ENCODE measurements around the gene USP6NL.

USP6NL gene

DNA sequence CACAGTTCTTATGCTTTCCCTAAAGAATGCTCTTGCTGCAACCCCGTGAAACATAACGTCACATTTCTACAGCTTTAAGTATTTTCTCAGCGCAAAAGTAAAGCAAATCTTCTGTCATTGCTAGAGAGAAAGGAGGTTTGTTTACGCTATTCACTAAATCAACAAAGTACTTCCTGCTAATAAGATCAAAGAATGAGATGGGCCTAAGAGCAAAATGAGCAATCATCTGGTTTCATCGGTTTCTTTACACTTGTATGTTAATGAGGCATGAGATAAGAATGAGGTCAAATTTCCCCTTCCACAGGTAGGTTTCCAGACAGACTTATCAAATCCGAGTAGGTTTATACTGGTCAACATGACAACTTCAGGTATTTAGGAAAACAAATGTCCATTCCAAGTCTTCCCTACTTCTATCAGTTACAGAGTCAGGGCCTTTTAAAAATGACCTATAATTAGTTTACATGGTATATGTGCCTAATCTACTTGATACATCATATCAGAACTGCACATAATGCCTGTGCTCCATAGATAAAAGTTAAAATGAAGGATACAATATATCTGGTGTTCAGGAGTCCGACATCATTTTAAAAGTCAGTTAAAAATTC is 8.4 kb downstream of the USP6NL start:
- no peak overlapping the region for H3K4me3 ChIP-seq (ENCODE audit: low read length)
- TF ChIP-seq, protein P1, sequence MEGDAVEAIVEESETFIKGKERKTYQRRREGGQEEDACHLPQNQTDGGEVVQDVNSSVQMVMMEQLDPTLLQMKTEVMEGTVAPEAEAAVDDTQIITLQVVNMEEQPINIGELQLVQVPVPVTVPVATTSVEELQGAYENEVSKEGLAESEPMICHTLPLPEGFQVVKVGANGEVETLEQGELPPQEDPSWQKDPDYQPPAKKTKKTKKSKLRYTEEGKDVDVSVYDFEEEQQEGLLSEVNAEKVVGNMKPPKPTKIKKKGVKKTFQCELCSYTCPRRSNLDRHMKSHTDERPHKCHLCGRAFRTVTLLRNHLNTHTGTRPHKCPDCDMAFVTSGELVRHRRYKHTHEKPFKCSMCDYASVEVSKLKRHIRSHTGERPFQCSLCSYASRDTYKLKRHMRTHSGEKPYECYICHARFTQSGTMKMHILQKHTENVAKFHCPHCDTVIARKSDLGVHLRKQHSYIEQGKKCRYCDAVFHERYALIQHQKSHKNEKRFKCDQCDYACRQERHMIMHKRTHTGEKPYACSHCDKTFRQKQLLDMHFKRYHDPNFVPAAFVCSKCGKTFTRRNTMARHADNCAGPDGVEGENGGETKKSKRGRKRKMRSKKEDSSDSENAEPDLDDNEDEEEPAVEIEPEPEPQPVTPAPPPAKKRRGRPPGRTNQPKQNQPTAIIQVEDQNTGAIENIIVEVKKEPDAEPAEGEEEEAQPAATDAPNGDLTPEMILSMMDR (conservative IDR thresholded peaks at IDR 0.05; ENCODE audit: low read depth, low read length), result no peak
- DNase-seq (ENCODE audit: low read depth), result no peak

DNA sequence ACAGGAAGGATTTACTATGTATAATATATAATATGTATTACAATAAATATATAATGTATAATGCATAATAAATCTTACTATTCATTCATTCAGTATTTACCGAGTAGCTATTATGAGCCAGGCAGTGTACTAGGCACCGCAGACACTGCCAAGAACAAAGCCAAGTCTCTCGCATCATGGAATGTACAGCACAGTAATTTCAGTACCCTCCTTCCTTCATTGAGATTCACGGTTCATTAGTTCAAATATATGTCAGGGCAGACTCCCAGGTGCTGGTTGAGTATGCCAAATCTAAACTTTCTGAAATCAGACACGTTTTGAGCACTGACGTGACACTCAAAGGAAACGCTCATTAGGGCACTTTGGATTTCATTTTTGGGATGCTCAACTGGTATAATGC is 9.1 kb downstream of the USP6NL start:
- TF ChIP-seq, protein P1 (conservative IDR thresholded peaks at IDR 0.05; ENCODE audit: low read depth, low read length), result no peak

DNA sequence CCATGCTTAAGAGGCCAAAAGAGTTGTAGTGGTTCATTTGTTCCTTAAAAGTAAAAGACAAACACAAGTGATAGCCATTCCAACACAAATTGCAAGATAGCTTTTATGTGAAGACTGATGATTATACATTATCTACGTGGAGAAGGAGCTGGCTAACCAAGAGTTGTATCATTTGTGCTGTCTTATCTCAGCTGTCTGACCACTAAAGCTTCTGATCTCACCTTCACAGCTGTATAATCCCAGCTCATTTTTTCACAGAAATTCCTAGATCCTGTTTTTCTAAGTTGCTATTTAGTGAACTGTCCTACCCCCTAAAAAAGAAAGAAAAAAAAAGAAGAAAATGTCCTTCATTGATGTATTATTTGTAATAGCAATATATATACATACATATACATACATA is 9.8 kb downstream of the USP6NL start:
- H3K4me3 ChIP-seq (ENCODE audit: low read length), result no peak overlapping the region
- TF ChIP-seq, protein P1 (conservative IDR thresholded peaks at IDR 0.05; ENCODE audit: low read depth, low read length), result no peak
- DNase-seq (ENCODE audit: low read depth), result no peak

More for the DNA sequence above, 9.1 kb downstream of the USP6NL start:
- no peak overlapping the region for H3K4me3 ChIP-seq (ENCODE audit: low read length)
- no peak for DNase-seq (ENCODE audit: low read depth)

DNA sequence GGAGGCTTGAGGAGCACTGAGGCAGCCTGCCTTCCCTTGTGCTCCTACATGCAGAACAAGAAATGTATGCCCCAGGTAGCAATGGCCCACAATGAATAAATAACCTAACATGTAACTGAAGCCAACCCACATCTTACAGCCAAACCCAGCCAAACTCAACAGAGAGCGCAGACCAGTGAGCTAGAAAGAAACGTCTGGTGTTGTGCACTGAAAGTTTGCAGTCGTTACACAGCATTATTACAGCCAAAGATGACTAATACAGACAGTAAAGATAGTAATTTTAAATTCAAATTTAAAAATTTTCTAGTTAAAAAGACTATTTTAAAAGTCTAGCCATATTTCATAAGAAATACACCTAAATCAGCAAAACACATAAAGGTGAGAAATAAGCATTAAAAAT is 11.2 kb downstream of the USP6NL start:
- no peak for DNase-seq (ENCODE audit: low read depth)
- H3K4me3 ChIP-seq (ENCODE audit: low read length), result no peak overlapping the region
- TF ChIP-seq, protein P1 (conservative IDR thresholded peaks at IDR 0.05; ENCODE audit: low read depth, low read length), result no peak

DNA sequence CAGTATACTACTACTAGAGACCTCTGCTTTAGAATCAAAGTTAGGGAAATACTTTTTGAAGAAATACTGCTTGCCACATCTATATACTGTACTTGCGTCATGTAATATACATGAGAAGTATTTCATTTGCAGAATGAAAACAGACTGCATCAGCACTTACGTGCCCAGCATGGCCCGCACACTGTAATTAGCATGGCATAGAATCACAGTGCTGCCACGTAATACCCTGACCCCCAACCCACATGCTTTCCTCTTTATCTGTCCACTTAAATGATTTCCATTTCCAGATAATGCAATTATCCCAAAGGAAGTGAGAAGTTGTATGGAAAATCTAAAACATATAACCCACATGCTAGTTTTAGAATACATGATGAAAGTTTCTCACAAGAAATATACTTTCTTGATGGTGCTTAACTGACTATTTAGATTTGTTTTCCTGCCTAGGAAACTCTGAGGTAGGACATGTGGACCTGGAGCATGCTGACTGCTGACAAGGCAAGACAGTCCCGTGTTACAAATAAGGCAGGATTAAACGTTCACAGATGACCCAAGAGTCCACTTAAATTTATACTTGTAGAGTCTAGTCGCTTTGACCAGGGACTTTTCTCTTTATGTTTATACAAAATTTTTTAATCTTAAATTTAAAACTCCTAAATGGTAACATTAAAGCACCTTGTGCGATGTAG is 12.6 kb downstream of the USP6NL start:
- DNase-seq (ENCODE audit: low read depth), result peak; percentile 39
- TF ChIP-seq, protein P1 (conservative IDR thresholded peaks at IDR 0.05; ENCODE audit: low read depth, low read length), result no peak
- no peak overlapping the region for H3K4me3 ChIP-seq (ENCODE audit: low read length)

DNA sequence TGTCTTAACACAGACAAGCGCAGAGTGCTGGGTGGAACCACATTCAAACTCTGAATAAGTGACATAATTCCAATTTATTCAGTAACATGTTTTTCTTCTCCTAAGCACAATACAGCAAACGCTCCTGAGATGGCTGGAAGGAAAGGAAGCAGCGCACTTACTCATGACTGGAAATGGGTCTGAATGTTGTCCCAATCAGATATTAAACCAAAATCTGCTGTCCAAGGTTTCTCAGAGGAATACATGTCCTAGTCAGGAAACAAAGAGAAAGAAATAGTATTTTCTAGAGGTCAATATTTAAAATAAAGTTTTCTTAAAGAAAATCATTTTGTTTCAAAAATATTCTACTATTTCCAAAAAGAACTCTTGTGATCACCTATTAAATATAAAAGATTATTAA is 14.0 kb downstream of the USP6NL start:
- no peak overlapping the region for H3K4me3 ChIP-seq (ENCODE audit: low read length)
- no peak for DNase-seq (ENCODE audit: low read depth)
- TF ChIP-seq, protein P1 (conservative IDR thresholded peaks at IDR 0.05; ENCODE audit: low read depth, low read length), result no peak

DNA sequence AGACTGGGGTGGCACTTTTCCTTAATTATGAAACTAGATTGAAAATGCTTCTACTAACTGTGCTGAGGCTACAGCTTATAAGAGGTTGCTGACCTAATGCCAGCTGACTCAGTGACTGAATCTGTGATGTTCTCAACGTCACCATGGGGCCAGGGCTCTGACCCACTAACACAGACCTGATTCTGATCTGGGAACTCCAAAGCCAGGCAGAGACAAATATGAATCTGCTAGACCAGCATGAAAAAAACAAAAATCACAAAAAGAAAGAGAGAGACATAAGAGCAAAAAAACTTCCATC is 16.1 kb downstream of the USP6NL start:
- DNase-seq (ENCODE audit: low read depth), result peak; percentile 84
- no peak overlapping the region for H3K4me3 ChIP-seq (ENCODE audit: low read length)
- TF ChIP-seq, protein P1 (conservative IDR thresholded peaks at IDR 0.05; ENCODE audit: low read depth, low read length), result no peak
